GM19372 (cell line): ENCODE results near the gene FHL3.
"Not testable (repeated sequence)": the region's sequence is repeated elsewhere in the genome, so short reads cannot be mapped to it uniquely, and the experiment has no call there.

Source experiments
- ATAC-seq: cut with Tn5 transposase; IDR thresholded peaks from one replicate; pipeline ENCODE4 v1.9.1; 2021; ENCODE audit warnings: mild to moderate bottlenecking, low read depth, moderate library complexity; ENCODE audit not compliant: unreplicated experiment

FHL3 gene

DNA sequence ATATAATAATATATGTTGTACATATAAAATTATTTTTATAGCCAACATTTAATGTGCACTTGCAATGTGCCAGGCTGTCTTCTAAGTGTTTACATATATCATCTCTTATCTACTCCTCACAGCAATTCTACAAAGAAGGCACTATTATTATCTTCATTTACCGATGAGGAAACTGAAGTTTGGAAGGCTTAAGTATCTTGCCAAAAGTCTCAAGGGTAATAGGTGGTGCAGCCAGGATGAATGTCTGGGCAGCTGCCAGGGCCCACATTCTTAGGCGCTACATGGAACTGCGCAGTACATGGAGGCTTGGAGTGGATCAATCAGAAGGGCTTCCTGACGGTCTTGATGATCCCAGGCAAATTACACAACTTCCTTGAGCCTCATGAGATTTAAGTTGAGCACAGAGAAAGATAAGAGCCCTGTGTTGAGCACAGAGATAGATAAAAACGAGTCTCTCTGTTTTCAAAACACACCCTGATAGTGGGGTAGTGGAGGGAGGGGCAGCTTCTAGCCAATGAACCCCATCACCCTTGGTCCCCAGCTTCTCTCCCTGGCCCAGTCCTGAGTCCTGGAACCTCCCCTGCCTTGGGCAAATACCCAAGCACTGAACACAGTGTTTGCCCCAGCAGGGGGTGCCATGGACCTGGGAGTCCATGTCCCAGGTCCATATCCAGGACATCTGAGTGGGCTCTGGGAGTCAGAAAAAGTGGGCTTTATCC, 32.1 kb upstream of the FHL3 start:
- no peak for ATAC-seq

DNA sequence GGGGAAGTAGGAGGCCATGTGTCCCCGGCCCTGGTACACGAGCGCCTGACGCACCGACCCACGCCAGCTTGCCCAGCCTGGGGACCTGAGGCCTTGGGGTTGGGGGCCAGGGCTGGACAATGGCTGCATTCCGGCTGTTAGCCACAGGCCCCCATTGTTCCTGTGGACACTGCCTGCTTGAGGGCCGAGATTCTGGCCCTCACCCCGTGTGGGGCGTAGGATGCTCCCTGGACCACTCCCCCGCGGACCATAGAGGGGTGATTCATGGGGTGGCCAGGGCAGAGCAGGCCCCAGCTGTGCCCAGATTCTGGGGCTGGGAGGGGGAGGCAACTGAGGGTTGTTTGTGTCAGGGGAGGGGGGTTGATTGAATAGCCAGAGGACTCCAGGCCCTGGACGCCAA, 29.6 kb upstream of the FHL3 start:
- no peak for ATAC-seq

DNA sequence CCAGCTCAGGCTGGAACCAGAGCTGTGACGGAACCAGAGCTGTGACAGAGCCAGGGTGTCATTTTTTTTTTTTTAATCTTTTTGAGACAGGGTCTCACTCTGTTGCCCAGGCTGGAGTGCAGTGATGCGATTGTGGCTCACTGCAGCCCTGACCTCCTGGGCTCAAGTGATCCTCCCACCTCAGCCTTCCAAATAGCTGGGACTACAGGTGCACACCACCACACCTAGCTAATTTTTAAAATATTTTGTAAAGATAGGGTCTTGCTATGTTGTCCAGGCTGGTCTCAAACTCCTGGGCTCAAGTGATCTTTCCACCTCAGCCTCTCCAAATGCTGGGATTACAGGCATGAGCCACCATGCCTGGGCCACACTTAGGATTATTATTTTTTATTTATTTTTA, 27.7 kb upstream of the FHL3 start:
- ATAC-seq = not testable (repeated sequence)

DNA sequence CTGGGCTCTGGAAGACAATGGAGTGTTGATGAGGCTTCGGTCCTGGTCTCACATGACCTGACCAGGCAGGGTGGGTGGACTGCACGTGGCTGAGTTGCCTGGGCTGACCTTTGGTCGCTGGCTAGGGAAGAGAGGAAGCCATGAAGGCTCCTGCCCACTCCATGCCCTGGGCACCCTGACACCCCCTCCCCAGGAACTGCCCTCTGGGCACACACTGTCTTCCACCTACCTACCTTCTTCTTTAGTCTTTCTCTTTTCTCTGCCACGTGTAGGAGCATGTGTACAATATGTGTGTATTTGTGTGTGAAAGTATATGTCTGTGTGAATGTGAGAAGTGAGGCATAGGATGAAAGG, 26.2 kb upstream of the FHL3 start:
- no peak for ATAC-seq

DNA sequence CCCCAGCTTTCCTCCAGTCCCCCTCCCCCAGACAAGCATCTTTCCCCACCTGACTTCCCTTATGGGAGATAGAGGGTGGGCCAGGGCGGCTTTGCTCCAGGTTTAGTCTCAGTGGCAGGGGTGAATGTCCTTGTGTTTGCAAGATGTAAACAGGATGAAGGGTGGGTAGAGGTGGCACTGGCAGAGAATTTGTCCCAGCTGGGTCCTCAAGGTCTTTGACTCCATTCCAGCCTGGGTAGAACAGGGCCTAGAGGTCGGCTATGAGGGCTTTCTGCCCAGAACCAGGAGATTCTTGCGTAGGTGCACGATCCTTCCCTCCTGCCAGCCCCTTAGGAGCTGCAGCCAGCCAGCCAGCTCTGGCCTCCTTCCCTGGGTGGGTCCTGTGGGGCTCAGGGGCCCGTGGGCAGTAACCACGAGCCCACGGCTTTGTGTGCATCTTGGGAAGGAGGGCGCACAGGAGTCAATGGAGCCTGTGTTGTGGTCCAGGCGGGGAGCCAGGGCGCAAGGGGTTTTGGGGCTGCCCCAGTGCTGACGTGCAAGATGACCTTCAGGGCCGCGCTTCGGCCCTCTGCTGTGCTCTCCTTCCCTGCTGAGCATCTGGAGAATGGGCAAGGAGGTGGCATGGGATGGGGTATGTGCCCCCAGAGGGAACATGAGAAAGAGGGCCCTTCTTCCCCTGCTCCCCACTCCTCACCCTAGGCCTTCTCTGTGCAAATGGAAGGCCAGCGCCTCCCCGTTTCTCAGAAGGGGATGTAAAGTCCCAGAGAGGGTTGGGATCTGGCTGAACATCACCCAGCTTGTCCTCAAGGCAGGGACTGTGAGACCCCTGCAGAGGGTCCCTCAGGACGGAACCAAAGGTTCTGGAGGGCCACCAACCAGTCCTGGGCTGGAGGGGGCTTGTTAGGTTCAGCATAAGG, 25.5 kb upstream of the FHL3 start:
- no peak for ATAC-seq

DNA sequence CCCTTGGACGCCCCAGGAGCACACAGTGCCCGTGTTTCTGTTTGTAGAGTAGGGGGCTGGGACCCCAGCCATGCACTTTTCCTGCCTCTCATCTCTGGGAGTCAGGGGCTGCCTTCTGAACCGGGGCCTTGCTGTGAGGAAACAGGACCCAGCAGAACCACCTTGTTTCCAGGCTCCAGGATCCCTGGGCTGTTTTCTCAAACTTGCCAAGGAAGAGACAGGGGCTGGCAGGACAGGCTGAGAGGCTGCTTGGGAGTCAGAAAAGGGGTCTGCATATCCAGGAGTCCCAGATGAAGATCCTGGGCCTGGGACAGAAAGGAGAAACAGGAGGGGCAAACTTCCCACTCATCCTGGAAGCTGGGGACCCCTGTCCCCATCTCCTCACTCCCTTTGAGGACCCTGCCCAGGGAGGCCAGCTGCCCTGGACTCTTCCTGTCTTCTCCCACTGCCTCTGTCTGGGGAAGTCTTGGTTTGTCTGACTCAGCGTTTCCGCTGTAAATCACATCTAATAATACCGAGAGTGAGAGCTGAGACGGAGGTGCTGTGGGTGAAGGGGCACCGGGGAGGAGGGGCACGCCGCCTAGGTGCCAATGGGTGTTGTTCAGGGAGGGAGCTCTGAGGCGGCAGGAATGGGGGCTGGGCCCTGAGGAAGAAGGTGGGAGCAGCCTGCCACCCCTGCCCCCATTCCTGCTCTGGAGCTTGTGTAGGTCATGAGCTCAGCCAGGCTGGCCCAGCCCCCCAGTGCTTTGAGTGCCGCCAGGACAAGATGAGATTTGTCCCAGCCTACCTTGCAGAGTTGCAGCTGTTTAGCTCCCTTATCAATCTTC, 24.6 kb upstream of the FHL3 start:
- ATAC-seq = no peak

DNA sequence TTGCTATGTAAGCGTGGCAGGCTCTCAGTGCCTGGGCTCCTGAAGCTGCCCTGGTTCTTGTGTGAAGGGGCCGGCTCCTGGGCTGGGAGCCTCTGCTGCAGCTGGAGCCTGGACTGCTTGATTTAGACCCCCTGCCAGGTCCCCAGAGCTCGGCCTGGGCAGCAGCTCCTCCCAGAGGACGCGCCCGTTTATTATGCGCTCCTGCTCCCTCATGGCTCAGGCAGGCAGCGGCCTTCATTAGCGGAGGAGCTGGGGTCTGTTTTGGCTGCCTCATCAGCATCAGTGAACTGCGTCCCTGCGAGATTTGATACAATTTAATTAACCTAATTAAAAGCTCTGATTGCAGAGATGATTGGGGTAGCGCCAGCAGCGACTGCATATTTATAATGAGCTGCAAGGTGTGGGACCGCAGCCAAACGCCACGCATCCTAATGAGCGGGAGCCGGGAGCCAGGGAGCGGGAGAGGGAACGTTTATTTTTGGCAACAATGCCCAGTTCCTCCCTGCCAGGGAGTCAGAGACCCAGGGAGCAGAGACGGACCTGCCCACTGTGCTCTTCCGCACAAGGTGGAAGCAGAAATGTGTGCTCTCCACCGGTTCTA, 23.9 kb upstream of the FHL3 start:
- ATAC-seq = no peak

DNA sequence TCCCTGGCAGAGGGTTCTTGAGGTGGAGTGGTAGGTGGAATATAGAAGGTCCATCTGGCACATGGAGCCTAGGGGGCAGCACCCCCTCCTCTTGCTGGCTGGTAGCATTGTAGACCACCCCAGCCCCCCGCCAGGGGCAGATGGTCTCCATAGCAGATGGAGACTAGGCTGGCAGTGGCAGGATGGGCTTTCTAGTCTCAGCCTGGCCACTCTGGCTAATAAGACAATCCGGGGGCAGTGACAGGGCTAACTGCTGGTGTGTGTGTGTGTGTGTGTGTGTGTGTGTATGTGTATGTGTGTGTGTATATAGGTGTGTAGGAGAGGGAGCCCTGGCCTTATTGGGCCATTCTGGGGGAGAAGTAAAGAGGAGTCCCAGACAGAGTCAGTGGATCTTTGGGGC, 23.4 kb upstream of the FHL3 start:
- ATAC-seq = no peak

DNA sequence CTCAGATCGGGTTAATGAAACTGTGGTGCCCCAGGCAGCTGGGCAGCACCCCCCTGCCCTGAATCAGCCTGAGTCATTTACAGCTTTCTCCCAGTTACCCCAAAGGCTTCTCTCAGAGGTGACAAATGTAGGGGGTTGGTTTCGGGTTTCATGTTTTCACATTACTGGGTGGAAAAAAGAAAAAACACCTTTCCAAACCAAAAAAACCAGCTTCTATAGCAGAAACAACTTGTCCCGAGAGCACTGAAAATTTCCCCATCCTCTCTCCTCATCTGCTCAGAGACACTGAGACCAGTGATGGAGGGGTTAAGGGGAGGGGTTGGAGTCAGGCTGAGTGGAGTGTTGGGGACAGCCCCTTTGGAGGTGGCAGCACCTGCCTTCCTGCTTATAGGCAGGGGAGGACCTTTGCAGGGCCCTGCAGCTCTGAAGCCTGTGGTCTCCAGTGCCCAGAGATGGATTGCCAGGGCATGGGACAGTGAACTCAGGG, 22.8 kb upstream of the FHL3 start:
- ATAC-seq = peak; percentile 77

DNA sequence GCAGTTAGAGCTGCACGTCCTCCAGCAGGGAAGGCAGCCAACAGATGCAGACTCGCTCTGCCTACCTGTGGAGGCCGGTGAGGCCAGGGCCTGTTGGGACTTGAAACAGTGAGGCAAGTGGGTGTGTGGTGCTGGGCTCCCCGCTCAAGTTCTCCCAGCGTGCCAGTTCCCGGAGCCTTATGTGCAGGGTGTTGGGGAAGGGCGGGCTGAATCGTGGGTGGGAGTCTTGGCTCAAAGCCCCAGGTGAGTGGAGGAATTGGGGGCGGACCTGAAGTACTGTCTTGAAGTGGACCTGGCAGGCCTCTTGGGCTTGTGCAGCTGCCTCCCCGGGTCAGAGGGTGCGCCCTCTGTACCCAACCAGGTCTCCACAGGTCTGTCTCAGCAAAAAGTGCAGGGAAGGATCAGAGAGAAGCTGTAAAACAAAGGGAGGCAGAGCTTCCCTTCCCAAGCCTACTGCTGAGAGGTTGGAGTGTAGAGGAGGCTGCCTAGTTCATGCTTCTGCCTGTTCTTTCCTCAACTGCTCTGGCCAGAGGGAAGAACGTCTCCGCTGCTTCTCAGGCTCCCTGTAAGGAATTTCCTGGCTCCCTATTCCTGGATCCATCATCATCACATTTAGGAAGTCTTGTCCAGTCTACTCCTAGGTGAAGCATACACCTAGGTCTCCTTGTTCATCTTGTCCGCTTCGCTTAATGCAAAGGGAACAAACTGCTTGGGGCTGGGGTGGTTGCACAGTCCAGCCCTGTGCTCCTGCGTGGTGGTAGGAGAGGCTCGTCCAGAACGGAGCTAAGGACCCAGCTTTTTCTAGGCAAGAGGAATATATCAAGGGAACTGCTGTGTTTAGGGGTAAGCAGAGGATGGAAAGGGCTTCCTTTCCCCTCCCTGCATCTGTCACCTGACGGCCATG, 22.1 kb upstream of the FHL3 start:
- ATAC-seq = no peak

DNA sequence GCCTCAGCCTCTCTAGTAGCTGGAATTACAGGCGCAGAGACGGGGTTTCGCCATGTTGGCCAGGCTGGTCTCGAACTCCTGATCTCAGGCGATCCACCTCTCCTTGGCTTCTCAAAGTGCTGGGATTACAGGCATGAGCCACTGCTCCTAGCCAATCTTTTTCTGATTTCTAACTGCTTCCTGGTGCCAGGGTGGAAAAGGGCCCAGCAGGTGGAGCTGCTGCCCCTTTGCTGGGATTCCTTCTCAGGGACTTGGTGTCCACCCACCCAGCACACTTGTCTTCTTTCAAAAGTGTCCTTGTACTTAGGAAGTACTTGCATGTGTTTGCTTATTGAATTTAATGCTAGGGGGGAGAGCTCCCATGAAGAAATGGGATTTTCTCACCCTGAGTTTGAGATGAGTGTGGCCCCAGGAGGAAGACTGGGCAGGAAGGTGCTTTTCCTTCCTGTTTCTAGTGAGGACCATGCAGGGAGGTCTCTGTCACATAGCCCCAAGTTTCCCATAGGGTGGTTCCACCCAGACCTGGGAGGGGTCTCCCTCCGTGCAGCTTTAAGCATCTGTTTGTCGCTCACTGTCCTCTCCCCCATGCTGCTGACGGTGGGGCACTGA, 21.4 kb upstream of the FHL3 start:
- no peak for ATAC-seq

DNA sequence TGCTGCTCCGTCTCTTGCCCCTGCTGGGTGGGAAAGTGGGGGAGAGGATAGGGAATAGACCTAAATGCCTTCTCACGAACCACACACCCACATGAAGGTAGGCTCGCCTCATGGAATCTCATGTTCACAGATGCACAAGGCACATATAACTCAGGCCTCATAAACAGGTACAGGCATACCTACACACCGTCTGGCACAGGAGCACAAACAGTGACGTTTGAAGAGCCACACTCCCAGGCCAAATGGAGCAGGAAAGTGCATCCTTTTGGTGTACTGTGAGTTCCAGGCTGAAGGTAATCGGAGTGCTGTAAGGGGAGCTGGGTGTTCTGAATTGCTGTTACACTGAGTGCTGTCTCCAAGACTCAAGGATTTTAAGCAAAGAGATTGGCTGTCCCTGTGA, 20.4 kb upstream of the FHL3 start:
- ATAC-seq = no peak

DNA sequence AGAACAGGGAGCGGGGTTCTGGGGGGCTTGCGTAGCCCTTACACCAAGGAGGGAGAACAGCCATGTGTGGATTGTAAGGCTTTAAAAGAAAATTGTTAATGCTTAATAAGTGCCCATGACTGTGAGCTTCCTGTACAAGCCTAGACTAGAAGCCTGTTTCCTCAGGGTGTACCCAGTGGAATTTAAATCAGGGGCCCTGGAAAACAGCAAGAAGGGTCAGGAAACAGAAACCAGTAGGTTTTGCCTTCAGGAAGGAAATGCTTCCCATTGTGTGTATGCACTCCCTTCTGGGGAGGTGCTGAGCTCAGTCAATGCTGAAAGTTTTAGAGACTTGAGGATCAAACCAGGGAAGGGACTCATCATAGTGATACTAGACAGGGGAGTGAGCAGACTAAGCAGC, 19.9 kb upstream of the FHL3 start:
- no peak for ATAC-seq

DNA sequence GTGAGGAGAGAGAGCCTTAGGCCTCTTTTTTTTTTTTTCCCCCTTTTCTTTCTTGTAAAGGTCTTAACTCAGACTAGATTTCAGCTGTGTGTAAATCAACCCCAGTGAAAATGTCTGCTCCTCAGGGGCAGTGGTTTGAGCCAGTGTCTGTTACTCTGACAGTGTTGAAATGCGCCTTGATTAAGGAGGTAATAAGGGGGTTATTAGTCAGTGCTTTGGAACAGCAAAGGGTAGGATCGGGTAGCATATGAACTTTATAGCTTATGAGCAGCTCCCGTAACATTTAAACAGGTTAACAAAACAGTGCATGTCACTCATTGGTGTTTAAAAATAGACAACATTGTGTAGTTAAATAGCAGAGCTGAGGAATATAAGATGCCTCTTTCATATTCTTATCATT, 17.5 kb upstream of the FHL3 start:
- no peak for ATAC-seq

DNA sequence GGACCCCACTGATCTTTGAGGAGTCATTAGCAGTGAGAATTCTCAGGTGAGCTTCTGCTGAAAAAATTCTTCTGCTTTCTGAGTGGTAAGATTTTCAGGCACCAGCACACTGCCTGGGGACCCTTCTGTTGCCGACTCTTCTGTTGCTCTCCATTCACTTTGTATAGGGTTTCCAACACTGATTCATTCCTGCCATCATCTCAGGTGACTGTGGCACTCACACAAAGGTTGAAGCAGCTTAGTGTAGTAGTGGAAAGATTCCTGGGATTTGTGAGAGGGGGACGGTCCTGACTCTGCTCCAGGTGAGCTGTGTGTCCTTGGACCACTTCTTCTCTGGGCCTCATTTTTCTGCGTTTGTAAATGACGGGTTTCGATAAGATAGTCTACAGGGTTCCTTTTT, 16.7 kb upstream of the FHL3 start:
- no peak for ATAC-seq

DNA sequence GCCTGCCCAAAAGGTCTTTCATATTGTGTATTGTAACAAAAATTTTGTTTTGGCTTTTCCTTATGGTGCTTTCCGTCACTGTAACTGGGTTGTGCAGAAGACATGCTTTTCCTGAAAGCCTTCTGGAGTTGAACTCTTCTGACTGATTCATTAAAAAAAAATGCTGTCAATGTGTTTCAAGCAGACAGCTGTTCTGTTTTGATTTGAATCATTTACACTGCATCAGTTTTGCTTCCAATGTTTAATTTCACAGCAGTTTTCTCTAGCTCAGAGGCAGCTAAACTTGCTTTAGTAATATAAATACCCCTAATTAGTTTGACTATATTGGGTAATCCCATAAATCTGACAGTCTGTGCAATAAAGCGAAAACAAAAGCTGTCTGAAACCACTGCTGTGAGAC, 15.1 kb upstream of the FHL3 start:
- no peak for ATAC-seq

DNA sequence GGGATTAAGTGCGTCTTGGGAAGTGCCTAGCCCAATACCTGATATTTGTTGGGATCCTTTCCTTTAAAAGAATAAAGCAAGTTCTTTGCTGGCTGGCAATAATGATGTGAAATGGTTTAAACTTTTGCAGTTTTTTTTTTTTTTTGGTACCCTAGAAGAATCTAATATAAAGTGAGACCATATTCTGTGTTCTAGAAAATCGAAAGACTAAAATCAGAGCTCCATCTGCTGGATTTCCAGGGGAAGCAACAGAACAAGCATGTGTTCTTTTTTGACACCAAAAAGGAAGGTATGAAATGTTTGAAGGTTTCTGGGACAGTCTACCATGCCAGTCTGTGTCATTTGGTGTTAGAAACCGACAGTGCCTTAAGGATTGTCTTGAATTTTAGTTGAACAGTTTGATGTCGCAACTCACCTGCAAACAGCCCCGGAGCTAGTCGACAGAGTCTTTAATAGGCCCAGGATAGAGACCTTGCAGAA, 13.6 kb upstream of the FHL3 start:
- no peak for ATAC-seq

DNA sequence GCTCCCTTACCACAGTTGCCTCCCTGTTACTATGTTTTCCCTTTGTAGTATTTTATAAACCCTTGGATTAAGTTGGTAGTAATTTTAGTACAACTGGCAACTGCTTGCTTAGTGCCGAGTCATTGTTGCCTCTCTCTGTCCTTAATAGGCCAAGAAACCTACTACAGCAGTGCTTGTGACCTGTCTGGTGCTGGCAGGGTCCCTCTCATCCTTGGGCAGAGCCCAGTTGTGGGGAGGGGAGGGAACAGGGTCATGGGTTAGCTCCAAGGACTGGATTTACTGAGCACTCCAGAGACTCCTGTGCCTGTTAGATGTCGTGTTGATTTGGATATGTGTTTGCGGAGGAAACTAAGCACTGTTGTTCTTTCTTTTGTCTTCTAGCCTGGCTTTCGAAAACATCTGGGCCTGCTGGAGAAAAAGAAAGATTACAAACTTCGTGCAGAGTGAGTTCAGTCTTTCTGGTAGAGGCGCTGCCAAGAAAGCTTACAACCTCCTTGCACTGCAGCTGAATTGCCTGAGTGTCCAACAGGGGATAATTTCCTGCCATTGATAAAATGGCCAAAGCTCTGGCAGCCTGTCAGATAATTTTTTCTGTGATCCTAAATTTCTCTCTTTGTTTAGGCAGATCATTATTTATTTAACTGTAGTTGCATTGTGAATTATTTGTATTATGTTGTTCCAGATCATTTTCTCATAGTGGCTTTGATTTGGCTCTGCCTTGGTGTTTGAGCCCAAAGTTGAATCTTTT, 10.8 kb upstream of the FHL3 start:
- no peak for ATAC-seq
